Umbilical cord (tissue), 2 donors: Measurements from ENCODE around the gene CIART. TPM values are rescaled to one million over a fixed set of nuclear protein-coding genes. Genes with fewer than 3 reads are reported as not detected.
"Not testable (repeated sequence)": the region's sequence is repeated elsewhere in the genome, so short reads cannot be mapped to it uniquely, and the experiment has no call there.

Source experiments
- DNase-seq: peaks from one replicate; pipeline ENCODE4 v3.0.0-alpha.2; 2015; ENCODE audit warnings: low spot score
- total RNA-seq: library from RNA; depleted of rRNA; stranded (reverse); fragments of >200 nt; gene quantifications from one replicate; pipeline ENCODE4 v1.2.3, GENCODE V29; 2014; ENCODE audit warnings: low replicate concordance; ENCODE audit not compliant: insufficient read depth

Gene CIART, protein sequence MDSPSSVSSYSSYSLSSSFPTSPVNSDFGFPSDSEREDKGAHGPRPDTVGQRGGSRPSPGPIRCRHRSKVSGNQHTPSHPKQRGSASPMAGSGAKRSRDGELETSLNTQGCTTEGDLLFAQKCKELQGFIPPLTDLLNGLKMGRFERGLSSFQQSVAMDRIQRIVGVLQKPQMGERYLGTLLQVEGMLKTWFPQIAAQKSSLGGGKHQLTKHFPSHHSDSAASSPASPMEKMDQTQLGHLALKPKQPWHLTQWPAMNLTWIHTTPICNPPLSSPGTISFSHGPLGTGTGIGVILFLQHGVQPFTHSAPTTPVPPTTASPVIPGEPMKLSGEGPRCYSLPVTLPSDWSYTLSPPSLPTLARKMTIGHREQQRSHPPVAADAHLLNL
- 3.4 TPM for total RNA-seq

DNA sequence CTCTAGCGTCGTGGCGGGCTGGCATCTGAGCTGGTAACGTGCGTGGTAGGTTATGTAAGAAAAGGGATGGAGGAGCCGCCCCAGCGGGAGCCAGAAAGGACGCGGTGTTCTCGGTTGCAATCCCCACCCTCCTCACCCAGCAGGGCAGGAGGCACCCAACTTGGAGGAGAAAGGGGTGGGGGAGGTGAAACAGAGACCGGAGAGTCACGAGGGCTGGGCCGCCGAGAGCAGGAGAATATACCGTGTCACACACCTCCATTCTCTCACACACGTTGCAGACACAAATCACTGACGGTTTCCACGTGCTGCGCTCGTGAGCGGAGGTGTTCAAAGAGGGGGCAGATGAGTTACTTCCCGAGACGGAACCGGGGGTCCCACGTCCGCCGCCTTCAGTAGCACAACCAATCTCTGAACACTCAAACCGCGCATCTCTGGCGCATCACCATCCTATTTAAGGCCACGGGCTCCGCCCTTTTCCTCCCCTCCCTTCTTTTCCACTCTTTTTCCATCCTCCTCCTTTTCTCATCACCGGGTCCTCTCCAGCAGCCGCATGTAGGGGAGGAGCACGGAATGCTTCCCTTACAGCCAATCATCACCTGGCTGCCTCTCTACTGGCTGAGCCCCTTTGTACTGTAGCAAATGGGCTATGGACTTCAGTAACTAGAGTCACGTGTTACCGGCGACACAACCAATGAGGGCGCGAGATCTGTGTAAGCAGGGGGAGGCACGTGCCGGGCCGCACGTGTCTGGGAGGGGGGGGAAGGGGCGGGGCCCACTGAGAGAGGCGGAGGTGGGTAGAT, at the start of gene CIART:
Gene CIART, plus strand, starts transcription at position 797 of the 800 bp plus-strand sequence. CDS start 714 bp downstream, outside the sequence.
- peak; percentile 97 for DNase-seq

DNA sequence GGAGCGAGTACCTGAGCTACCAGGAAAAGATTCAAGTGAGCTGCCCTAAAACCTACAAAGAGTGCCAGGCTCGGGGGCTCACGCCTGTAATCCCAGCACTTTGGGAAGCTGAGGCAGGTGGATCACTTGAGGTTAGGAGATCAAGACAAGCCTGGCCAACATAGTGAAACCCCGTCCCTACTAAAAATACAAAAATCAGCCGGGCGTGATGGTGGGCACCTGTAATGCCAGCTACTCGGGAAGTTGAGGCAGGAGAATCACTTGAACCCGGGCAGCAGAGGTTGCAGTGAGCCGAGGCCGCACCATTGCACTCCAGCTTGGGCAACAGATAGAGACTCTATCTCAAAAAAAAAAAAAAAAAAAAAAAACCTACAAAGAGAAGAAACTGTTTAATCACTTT, 49.4 kb upstream of the CIART start:
- not testable (repeated sequence) for DNase-seq

DNA sequence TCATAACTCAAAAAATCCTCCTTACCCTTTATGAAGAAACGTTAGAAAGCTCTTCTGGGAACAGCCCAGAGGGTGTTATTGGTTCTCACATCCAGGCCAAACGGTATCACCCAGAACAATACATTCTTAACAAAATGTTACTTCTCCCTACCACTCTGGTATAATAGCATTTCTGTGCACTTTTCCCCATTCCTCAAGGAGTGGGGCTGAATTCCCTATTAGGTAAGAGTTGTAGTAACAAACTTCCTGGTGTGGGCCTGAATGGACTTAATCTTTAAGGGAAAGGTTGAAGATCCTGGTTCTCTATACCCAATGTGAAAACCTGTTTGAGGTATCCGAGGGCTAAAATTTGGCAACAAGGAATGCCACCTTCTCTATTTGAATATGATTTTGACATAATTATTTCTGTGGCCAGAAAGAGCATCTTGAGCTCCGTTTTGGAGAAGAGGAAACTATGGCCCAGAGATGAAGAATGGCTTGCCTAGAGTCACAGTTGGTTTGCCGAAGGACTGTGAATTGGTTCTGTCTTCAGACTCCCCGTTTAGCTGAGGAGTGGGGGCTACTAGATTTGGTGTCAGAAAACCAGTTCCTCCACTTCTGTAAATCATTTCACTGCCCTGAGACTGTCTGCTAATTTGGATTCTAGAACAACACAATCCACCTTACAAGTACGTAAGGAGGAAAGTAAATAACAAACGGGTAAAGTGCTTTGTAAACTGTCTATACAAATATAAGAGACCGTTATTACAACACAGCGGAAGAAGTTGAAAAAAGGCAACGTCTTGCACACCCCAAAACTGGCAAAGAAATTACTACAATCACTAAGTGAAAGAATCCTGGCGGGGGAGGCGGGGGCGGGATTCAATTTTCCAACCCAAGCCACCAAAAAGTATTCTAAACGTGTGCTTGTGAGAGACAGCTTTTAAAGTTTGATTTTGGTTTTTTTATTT, 48.7 kb upstream of the CIART start:
- peak; percentile 38 for DNase-seq

DNA sequence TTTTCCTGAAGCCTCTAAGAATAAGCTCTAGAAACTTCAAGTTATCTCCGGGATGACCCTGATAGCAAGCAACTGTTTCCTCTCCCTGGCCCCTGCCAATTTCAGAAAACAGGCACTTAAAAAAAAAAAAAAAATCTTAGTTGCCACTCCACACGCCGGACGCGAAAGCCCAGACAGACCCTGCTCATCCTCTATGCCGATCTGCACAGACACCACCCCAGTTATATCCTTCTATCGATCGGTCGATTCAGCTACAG, 48.1 kb upstream of the CIART start:
- DNase-seq = no peak

DNA sequence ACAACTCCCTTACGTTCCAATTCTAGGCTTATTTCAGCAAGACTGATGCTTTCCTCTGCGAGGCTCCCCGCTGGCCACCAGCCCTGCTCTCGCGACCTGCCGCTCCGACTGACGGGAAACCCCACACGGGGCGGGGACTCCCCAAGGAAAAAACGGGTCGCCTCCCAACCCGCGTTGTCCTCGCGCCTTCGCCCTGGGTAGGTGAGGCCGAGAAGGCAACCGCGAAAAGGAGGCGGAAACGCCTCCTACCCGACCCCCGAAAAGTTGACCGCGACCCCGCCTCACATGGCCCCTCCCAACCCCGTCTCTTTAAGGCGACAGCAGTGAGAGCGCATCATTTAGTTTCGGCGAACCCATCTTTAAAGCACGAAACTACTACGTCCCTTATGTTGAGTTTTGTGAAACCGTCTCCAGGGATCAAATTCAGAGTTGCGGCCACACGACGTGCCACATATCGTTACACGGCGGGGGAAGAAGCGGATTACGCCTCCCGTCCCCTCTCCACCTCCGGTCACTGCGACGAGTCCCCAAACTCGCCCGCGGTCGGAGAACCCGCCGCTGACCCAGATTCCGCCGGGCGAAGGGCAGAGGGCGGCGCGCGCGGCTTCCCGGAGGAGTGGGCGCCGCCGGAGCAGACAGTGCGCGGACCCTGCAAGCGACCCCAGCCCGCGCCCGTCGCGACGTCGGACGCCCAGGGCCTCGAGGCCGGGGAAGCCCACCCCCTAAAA, 47.6 kb upstream of the CIART start:
- DNase-seq = peak; percentile 84

DNA sequence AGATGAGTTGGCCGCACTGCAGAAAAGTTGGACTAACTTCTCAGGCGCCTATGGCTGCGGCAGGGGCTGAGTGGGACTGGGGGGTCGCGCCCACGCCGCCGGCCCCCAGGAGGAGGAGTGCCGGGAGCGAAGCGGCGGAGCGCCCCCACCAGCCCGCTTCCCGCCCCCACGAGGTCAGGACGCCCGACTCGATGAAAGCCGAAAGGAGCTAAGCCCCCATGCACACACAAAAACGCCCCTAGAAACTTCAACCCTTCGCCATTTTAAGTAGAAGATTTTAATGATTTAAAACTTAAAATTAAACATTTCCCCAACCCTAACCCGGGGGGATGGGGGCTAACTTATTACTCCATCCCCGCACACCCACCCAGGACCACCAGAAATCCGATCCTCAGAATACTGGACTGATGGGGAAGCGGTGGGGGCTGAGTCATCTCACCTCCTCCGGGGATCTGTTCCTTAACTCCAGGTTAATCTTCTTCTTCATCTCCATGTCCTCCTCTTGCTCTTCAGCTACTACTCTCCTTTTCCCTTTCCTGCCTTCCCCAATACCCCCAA, 47.0 kb upstream of the CIART start:
- peak; percentile 44 for DNase-seq

DNA sequence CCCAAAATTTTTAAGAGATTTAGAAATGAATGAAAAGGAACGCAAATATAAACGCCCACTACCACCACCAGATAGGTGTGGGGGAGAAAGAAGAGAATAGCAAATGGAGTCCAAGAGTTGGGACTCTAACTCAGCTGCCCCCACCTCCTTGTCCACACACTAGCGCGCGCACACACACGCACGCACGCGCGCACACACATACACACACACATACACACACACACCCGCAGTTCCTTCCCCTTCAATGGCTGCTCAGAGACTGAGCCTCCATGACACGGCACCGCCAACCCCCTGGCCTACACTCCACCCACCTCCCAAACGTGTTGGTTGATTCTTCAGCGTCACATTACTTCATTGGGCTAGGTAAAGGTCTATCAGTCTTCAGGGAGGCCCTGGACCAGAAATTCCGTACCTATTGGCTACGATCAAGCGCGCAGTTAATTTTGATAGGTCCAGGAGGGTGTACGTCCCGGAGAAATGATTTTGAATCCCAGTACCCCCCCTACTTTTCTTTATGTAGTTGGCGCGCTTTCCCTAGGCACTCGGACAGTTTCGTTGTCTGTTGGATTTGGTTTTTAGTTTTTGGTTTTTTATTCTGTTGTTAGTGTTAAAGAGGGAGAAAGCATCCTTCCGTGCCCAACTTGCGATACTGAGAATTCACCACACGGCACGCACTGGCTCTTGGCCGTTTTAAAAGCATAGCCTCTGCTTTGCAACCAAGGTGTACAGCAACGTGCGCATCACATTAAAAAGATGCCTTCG, 46.3 kb upstream of the CIART start, which contains the start of gene ANP32E:
Gene ANP32E, minus strand, starts transcription at position 261 of the 762 bp plus-strand sequence. CDS start 326 bp downstream, outside the sequence.
- peak; percentile 100 for DNase-seq

DNA sequence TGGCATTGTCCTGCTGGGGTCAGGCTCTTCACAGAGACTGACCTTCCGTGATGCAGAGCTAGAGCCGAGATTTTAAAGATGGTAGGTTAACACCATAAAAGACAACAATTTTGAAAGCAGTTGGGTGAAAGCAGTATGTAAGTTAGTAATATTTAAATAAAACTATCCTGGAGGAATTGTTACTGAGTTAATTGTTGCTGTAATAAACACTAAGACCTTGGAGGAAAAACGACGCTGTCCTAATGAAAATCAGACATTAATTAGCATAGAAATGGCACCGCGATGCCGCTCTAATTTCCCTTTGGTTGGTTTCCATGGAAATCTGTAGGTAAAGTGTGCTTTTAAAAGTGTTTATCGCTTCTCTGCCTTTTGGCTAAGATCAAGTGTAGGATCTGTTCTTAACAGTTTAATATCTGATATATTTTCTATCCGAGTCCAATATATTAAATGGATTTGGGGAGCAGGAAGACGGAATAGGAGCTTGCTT, 45.7 kb upstream of the CIART start:
- DNase-seq = no peak

DNA sequence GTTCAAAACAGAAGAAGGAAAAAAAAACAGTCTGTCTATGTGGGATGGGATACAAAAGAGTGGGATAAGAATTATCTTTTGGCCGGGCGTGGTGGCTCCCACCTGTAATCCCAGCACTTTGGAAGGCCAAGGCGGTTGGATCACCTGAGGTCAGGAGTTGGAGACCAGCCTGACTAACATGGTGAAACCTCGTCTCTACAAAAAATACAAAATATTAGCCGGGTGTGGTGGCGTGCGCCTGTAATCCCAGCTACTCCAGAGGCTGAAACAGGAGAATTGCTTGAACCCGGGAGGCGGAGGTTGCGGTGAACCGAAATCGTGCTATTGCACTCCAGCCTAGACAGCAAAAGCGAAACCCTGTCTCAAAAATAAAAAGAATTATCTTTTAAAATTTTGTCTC, 45.2 kb upstream of the CIART start:
- not testable (repeated sequence) for DNase-seq

DNA sequence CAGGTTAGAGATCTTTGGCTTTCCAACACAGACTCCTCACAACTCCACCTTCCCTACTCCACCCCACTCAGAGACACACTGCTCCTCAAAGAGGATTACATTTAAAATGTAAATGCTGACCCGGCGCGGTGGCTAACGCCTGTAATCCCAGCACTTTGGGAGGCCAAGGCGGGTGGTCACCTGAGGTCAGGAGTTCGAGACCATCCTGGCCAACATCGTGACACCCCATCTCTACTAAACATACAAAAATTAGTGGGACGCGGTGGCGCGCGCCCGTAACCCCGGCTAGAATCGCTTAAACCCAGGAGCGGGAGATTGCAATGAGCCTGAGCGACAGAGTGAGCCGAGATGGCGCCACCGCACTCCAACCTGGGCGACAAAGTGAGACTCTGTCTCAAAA, 44.6 kb upstream of the CIART start:
- DNase-seq = no peak

DNA sequence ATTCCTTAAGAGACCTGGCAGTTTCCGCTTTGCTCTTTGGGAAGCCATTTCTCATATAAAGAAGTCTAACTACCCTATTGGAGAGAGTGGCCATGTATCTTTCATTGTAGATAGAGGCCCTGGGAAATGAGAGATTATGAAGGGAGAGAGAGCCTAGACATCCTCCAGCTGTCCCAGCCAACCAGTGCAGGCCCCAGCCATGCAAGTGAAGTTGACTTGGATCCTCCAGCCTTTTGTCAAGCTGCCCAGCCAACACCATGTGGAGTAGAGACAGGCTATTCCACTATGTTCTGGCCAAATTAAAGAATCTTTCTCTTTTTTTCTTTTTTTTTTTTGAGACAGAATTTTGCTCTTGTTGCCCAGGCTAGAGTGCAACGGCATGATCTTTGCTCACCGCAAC, 39.4 kb upstream of the CIART start:
- no peak for DNase-seq

DNA sequence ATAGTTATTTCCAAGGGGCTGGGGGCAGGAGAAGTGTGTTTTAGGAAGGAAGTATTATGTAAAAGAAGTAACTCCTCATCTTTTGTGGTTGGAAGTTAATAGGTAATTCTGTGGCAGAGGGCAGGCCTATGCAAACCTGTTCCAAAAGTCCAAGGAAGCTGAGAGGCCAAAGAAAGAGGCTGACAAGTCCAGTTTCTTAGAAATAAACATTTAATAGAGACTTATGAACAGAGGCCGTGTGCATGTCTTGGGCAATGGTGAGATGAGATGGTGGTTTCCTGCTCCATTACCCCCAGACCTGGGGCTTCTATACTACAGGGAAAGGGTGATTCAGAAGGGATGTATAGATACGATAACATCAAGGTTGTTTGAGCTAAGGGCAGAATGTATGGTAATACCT, 32.4 kb upstream of the CIART start:
- no peak for DNase-seq

DNA sequence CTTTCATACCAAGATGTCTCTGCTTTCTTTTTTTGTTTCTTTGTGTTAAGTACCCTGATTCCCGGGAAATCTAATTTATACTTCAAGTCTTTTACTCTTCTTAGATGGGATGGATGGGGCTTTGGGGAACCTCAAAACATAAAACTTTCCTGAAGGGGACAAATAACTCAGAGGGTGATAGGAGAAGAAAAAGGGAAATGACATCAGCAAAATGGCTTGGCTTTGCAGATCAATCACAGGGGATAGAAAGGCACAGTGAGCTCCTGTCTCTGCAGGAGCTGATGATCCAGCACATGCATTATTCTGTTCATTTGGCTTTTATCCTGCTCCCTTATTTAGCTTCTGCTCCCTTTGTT, 26.2 kb upstream of the CIART start:
- DNase-seq = no peak

DNA sequence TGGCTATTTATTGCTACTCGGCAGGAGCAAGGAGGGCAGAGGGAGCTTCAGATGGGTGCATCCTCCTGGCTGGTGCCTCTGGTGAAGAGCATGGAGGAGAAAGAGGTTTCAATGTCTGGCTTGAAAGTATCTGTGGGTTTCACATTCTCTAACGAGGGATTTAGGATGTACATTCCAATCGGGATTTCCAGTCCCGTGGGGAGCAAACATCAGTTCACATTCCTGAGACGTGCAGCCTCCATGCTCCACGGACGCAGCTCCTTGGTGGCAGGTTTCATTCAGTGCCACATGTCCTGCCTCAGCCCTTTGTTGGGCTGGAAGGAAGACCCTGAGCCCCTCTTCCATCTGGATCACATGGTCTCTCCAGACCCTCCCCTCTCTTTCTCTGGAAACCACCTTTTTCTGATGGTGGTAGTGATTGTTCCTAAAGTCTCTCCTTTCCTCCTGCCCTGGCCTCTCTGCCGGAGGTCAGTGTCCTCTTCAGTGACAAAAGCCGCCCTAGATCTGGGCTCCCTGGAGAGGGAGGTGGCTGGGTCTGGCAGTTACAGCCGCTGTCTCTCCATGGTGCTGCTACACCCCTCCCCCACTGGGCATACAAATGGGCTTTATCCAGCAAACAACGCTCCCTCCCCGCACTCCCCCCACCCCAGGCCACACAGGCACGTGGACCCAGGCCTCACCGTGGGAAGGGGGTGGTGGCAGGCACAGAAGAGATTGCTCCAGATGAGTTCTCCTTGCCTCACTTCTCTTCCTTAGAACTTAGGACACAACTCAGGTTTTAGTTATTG, 25.6 kb upstream of the CIART start:
- DNase-seq = peak; percentile 52

DNA sequence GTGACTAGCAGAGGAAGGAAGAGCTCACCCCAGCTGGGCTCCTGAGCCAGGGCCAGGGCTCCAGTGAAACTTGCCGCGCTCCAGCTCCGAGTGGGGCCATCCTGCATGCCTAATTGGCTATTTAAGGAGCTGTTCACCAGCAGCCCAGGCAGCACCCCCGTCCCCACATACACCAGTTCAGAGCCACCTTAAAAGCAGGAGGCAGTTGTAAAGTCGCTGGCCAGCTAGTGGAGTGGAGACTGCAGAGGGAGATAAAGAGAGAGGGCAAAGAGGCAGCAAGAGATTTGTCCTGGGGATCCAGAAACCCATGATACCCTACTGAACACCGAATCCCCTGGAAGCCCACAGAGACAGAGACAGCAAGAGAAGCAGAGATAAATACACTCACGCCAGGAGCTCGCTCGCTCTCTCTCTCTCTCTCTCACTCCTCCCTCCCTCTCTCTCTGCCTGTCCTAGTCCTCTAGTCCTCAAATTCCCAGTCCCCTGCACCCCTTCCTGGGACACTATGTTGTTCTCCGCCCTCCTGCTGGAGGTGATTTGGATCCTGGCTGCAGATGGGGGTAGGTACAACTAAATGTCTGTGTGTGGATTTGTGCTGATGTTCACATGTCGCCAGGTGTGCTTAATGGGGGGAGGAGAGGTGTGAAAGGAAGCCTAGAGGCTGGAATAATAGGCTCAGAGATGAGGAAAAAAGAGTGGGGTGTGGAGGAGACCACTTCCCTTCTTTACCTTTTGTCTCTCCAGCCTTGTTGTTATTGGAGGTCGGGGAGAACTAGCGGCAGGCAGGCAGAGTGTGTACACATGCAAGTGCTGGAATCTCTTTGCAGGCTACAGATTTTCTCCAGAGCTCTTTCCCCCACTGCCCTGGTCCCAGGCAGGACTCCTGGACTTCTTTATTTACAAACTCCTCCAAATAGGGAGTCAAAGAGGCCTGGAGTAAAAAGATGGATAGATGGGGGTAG, 24.4 kb upstream of the CIART start, which contains the start of gene CA14:
Gene CA14, plus strand, starts transcription at position 151 of the 962 bp plus-strand sequence. Its CDS starts 355 bp downstream, at position 506.
- DNase-seq = no peak

DNA sequence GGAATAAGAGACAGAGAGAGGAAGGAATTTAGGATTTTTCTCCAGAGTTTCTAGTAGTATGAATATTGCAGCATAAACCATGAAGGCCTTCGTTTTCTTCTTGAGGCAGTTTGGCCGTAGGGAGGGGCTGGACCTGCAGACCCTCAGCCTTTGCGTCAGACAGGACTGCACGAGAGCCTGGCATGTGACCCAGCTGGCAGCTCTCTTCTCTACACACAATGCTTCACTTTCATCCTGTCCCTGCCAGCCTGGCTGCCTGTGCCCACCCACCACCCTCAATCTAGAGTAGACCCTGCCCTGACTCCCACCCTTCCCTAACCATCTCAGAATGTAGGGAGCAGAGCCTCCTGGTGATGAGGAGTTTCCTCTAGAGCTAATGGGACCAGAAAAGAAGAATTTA, 23.1 kb upstream of the CIART start:
- no peak for DNase-seq

DNA sequence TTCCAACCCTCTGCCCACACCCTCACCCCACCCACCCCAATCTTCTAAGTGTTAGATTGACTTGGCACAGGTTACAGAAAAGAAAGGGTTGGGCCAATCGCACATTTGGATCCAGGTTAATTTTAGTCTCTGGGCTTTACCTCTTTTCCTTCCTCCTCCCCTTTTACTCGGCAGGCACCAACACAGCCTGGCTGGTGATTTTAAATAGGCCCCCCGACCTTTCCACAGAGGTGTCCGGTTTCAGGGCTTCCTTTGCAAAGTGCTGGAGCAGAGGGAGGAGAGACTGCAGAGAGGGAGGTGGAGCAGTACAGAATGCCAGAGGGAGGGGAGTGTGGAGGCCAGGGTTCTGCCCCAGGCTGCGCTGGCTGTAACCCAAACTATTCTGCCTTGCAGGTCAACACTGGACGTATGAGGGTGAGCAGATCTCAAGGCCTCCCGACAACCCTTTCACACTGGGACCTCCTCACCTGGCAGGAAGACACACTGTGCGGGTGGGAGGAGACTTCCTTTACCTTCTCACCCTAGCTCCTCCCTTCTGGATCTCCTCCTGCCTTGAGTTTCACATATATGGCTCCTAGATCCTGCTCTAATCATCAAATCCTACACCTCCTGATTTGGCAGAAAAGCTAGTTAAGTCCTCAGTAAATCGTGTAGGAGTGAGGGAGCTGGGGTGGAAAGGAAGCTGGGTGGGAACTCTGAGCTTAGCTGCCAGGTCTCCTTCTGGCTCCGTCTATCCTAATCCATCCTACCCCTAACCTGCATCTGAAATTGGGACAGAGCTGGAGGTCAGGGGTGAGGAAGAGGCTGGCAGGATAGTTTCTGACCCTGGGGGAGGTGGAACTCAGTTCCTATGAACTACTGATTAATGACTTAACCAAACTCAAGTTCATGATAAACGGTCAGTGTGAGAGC, 22.3 kb upstream of the CIART start:
- peak; percentile 87 for DNase-seq
